Measurements from ENCODE around the gene TMC3. TPM values are rescaled to one million over a fixed set of nuclear protein-coding genes. Genes with fewer than 3 reads are reported as not detected.
A peak's percentile ranks its signal among the peaks of the same experiment; 100 is the strongest.
"Not testable (repeated sequence)": the region's sequence is repeated elsewhere in the genome, so short reads cannot be mapped to it uniquely, and the experiment has no call there.

Gene TMC3
- total RNA-seq, 2 experiments from 2014 or later, result not detected

DNA sequence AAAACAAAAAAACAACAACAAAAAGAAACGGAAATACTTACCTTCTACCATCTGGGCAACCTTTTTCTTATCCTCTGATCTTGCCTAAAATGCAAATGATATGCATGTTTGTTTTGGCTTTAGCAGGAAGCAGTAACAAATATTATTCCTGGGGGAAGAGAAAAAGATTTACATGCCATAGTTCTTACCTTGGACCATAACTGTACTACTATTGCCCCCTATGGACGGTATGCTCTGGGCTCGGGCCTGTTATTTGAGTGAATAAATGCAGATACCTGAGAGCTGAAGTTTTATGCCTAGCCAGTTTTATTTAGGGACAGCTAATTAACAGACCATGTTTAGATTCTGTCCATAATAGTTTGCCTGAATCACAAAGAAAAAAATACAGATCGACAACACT is 37.4 kb downstream of the TMC3 start:
- DNase-seq, result no peak
- Mint-ChIP-seq H3K36me3 (ENCODE audit: low read depth) (no peaks in the 10 kb centered on the region), H3K9me3 (no peaks in the 10 kb centered on the region), H3K4me1 (no peaks in the 10 kb centered on the region), H3K27ac (no peak overlapping the region), H3K4me3 (no peak overlapping the region), H3K27me3 (peaks cover 8% of the 10 kb centered on the region)
- ChIA-PET POLR2A (no interaction called here), CTCF (interaction anchor here (0.6 to 5.2 kb wide), 6 partner anchors 35 to 71 kb away, joined by 3 to 42 read pairs (median 8); no protein-coding TSS in a partner anchor)

DNA sequence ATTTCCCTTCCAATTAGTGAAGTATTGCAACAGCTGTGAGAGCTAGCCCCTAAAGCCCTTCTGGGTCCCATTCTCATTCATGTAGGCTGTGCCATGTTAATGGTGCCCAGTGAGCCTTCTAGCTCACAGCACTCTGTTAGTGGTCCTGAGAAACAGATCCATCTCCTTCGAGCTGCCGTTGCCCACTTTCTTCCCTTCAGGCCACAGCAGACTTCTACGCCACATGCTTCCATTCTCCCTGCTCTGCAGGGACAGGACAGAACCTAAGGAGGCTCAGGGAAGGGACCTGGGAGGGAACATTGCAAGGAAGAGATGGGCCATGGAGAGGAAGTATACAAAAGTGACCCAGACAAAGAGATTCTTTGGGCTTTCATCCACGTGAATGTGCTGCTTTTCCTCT is 38.4 kb downstream of the TMC3 start:
- no peaks in the 10 kb centered on the region for H3K36me3 Mint-ChIP-seq (ENCODE audit: low read depth)
- H3K27me3 Mint-ChIP-seq, result peaks cover 8% of the 10 kb centered on the region
- no peak for DNase-seq
- CTCF ChIA-PET, result interaction anchor here (1.1 to 5.2 kb wide), 7 partner anchors 8 to 180 kb away, joined by 3 to 42 read pairs (median 3); no protein-coding TSS in a partner anchor
- H3K27ac Mint-ChIP-seq, result no peak overlapping the region
- POLR2A ChIA-PET, result interaction anchor here (1.6 kb wide), 1 partner anchor 60 kb away, joined by 4 read pairs; no protein-coding TSS in a partner anchor
- no peaks in the 10 kb centered on the region for H3K4me1 Mint-ChIP-seq
- H3K4me3 Mint-ChIP-seq, result no peak overlapping the region
- H3K9me3 Mint-ChIP-seq, result no peaks in the 10 kb centered on the region

DNA sequence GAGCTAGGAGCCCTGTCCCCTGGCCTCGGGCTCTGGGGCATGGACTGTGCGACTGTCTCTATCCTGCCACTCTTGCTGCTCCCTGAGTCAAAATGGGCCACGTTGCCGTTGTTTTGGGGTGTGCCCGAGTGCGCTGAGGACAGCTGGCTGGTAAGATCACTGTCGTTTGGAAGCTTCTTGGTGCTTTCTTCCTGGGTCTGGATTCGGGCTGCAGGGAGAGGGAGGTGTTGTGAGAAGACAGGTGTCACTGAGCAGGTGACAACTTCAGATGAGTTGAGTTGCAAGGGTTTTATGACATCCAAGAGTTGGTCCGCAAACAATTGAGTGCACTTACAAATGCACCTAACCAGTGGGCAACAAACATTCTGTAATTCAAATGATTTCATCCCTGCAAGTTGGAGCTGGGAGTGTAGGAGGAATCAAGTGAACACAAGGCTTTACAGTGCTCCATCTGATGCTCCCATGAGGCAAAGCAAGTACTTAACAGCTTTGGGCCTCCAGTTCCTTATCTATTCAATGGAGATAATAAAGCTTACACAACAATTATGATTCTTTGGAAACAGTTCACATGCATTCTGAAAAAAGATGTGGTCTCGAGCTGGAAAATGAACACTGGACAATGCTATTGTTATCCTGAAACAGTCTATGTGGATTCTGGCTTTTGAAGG is 39.1 kb downstream of the TMC3 start:
- POLR2A ChIA-PET, result interaction anchor here (1.6 kb wide), 1 partner anchor 59 kb away, joined by 4 read pairs; no protein-coding TSS in a partner anchor
- H3K9me3 Mint-ChIP-seq, result no peaks in the 10 kb centered on the region
- CTCF ChIA-PET, result interaction anchor here (0.8 to 5.2 kb wide), 8 partner anchors 7 to 773 kb away, joined by 3 to 42 read pairs (median 3); no protein-coding TSS in a partner anchor
- H3K27me3 Mint-ChIP-seq, result peaks cover 8% of the 10 kb centered on the region
- no peak for DNase-seq
- no peak overlapping the region for H3K4me3 Mint-ChIP-seq
- H3K27ac Mint-ChIP-seq, result no peak overlapping the region
- no peaks in the 10 kb centered on the region for H3K36me3 Mint-ChIP-seq (ENCODE audit: low read depth)
- H3K4me1 Mint-ChIP-seq, result no peaks in the 10 kb centered on the region

DNA sequence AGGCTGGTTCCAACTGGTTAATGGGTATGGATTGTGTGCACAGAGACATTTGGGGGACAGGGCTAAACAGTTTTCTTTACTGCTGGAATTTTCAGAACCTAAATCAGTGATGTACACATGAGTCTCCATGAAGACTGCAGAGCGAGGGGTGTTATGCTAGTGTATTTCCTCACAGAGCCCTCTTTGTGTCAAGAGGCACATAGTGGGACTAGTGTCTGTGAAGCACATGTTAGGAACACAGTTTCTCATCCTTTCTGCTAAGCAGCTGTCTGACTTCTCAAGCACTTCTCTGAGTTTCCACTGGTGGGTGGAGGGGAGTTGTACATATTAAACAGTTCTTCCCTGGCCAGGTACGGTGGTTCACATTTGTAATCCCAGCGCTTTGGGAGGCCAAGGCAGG is 40.6 kb downstream of the TMC3 start:
- POLR2A ChIA-PET, result no interaction called here
- no peaks in the 10 kb centered on the region for H3K4me1 Mint-ChIP-seq

DNA sequence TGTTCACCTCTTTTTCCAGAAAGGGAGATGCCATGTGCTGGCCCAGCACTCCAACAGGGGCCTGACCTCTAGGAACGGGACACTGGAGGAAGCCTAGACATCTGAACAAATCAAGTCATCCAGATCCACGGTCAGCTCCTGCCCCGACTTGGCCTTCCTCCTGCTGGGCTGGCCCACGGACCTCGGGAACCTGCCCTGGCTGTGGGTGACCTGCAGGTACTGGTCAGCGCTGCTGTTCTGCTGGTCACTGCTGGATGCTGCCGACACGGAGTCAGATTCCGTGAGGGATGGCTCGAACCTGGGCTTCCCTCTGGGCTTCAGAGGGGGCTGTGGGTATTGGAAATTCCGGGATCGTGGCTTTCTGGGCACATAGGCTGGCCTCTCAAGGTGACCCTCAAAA is 41.7 kb downstream of the TMC3 start:
- no peaks in the 10 kb centered on the region for H3K9me3 Mint-ChIP-seq
- ChIA-PET CTCF (interaction anchor here (0.6 to 1.0 kb wide), 2 partner anchors 57 to 349 kb away, joined by 4 to 6 read pairs; no protein-coding TSS in a partner anchor), POLR2A (interaction anchor here (1.0 kb wide), 1 partner anchor 57 kb away, joined by 3 read pairs; no protein-coding TSS in a partner anchor)
- DNase-seq, result no peak
- H3K36me3 Mint-ChIP-seq (ENCODE audit: low read depth), result no peaks in the 10 kb centered on the region
- no peaks in the 10 kb centered on the region for H3K4me1 Mint-ChIP-seq
- no peak overlapping the region for H3K4me3 Mint-ChIP-seq
- peaks cover 1% of the 10 kb centered on the region for H3K27me3 Mint-ChIP-seq
- H3K27ac Mint-ChIP-seq, result no peak overlapping the region

More for the DNA sequence above, 40.6 kb downstream of the TMC3 start:
- H3K4me3 Mint-ChIP-seq, result no peak overlapping the region
- H3K9me3 Mint-ChIP-seq, result no peaks in the 10 kb centered on the region
- H3K27me3 Mint-ChIP-seq, result peaks cover 1% of the 10 kb centered on the region
- CTCF ChIA-PET, result interaction anchor here (0.7 to 5.2 kb wide), 4 partner anchors 22 to 67 kb away, joined by 3 to 26 read pairs (median 4); no protein-coding TSS in a partner anchor
- DNase-seq, result no peak
- no peak overlapping the region for H3K27ac Mint-ChIP-seq
- H3K36me3 Mint-ChIP-seq (ENCODE audit: low read depth), result no peaks in the 10 kb centered on the region

DNA sequence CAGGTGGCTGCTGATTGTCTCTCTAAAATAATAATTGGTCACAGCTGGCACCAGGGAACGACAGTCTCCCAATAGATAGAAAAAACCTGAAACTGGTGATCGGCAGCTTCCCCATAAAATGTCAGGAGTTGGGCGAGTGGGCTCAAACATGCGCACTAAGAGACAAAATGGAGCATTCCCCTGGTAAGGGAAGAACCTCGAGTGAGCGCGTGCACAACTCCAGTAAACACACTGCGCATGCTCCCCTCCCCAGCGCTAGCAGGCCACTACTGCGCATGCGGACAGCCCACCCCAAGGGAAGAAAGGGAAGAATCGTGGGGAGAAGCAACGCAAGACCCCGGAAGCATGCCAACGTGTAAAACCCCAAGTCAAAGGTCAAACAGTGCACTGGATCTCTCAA is 42.4 kb downstream of the TMC3 start:
- Mint-ChIP-seq H3K27ac (no peak overlapping the region), H3K36me3 (ENCODE audit: low read depth) (no peaks in the 10 kb centered on the region)

DNA sequence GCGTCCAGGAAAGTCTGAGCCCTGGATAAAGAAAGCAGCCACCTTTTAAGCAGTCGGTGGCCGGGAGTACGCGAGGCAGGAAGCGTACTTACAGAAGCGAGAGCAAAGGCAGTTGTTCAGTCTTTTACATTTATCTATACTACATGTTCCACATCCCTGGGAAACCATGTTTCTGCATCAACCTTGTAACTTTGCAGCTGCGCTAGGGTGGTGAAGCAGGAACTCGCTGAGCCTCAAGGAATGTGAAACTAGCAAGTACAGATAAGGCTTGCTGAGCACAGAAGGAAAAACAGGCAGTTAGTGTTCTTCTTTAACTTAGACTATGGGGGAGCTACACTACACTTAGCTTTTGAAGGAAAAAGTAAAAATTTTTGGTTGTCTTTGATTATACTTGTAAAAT is 42.9 kb downstream of the TMC3 start:
- H3K27ac Mint-ChIP-seq; H3K9me3 Mint-ChIP-seq; DNase-seq; H3K4me1 Mint-ChIP-seq; H3K36me3 Mint-ChIP-seq (ENCODE audit: low read depth); POLR2A ChIA-PET; H3K27me3 Mint-ChIP-seq; H3K4me3 Mint-ChIP-seq; CTCF ChIA-PET: not testable (repeated sequence)

More for the DNA sequence above, 42.4 kb downstream of the TMC3 start:
- H3K4me3 Mint-ChIP-seq, result no peak overlapping the region
- no peaks in the 10 kb centered on the region for H3K27me3 Mint-ChIP-seq
- CTCF ChIA-PET, result interaction anchor here (1.0 kb wide), 1 partner anchor 56 kb away, joined by 6 read pairs; no protein-coding TSS in a partner anchor
- POLR2A ChIA-PET, result interaction anchor here (1.0 kb wide), 1 partner anchor 56 kb away, joined by 3 read pairs; no protein-coding TSS in a partner anchor
- DNase-seq, result no peak
- H3K9me3 Mint-ChIP-seq, result no peaks in the 10 kb centered on the region
- H3K4me1 Mint-ChIP-seq, result no peaks in the 10 kb centered on the region

DNA sequence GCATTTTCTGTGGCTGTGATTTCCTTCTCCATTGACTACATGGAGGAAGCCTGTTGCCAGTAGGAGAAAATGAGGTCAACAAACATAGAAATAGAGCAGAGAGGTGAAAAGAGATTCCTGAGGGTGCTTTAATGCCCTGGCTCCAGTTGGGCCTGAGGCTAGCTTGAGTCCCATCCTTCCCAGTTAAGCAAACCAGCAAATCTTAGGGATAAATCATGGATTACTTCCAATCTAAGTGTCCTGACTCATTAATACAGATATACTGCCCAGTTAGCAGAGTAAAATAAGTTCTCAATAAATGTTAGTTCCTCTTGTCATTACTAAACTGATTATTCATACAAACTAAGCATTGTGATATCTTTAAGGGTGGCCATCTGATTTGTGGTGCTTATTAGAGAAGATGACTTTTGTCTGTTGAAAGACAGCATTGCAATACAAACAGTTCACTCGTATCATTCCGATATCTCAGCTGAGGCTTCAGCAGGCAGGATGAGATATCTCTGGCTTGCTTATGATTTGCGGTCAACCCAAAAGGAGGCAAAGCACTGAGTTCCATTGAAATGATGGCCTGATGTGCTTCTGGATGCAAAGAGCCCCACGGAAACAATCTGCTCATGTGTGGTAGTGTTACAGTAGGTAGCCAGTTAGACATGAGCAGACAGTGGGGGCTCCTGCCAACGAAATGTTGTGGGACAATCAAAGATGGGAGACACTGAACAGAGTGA is 43.5 kb downstream of the TMC3 start:
- ChIA-PET POLR2A (no interaction called here), CTCF (no interaction called here)
- Mint-ChIP-seq H3K36me3 (ENCODE audit: low read depth) (no peaks in the 10 kb centered on the region), H3K27me3 (no peaks in the 10 kb centered on the region), H3K9me3 (no peaks in the 10 kb centered on the region), H3K4me1 (no peaks in the 10 kb centered on the region), H3K4me3 (no peak overlapping the region), H3K27ac (no peak overlapping the region)
- no peak for DNase-seq

DNA sequence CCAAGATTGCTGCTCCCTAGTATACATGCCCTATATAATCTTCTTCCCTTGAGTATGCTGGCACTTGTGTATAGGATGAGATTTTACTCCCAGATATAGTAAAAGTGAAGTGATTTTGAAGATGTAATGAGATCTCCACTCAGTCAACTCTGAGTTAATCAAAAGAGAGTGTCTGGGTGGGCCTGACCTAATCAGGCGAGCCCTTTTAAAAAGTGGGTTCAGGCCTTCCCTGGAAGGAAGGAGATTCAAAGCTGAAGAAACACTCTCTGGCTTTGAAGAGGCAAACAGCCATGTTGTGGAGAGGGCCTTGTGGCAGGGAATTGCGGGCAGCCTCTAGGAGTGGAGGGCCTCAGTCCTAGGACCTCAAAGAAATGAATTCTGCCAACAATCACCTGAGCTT is 44.6 kb downstream of the TMC3 start:
- H3K4me1 Mint-ChIP-seq, result peaks cover 6% of the 10 kb centered on the region
- H3K36me3 Mint-ChIP-seq (ENCODE audit: low read depth), result no peaks in the 10 kb centered on the region
- ChIA-PET CTCF (no interaction called here), POLR2A (no interaction called here)
- no peak overlapping the region for H3K4me3 Mint-ChIP-seq
- no peak overlapping the region for H3K27ac Mint-ChIP-seq
- H3K27me3 Mint-ChIP-seq, result no peaks in the 10 kb centered on the region
- no peak for DNase-seq
- H3K9me3 Mint-ChIP-seq, result no peaks in the 10 kb centered on the region

DNA sequence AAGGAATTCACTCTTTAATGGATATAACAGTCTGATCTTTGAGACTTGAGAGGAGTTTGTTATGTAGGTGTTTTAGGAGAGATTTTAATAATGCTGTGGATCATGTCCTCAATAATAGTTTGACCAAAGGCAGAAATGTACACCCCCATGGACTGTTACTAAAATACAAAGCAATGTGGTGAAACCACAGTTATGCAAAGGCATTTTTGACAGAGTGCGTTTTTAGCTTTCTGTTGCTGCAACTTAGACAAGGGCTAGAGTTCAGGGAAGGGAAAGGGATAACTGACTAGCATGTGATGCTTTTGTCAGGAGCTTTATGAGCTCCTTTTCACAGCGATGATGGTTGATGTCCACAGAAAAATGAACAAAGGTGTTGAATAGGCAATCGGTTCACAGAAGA is 46.5 kb downstream of the TMC3 start:
- H3K27ac Mint-ChIP-seq, result no peak overlapping the region
- CTCF ChIA-PET, result interaction anchor here (0.9 to 1.7 kb wide), 4 partner anchors 8 to 61 kb away, joined by 3 to 8 read pairs (median 4); no protein-coding TSS in a partner anchor
- no peaks in the 10 kb centered on the region for H3K9me3 Mint-ChIP-seq
- DNase-seq, result no peak
- H3K4me1 Mint-ChIP-seq, result peaks cover 19% of the 10 kb centered on the region
- H3K27me3 Mint-ChIP-seq, result no peaks in the 10 kb centered on the region
- no peak overlapping the region for H3K4me3 Mint-ChIP-seq
- no peaks in the 10 kb centered on the region for H3K36me3 Mint-ChIP-seq (ENCODE audit: low read depth)
- POLR2A ChIA-PET, result interaction anchor here (0.9 kb wide), 1 partner anchor 11 kb away, joined by 3 read pairs; no protein-coding TSS in a partner anchor

DNA sequence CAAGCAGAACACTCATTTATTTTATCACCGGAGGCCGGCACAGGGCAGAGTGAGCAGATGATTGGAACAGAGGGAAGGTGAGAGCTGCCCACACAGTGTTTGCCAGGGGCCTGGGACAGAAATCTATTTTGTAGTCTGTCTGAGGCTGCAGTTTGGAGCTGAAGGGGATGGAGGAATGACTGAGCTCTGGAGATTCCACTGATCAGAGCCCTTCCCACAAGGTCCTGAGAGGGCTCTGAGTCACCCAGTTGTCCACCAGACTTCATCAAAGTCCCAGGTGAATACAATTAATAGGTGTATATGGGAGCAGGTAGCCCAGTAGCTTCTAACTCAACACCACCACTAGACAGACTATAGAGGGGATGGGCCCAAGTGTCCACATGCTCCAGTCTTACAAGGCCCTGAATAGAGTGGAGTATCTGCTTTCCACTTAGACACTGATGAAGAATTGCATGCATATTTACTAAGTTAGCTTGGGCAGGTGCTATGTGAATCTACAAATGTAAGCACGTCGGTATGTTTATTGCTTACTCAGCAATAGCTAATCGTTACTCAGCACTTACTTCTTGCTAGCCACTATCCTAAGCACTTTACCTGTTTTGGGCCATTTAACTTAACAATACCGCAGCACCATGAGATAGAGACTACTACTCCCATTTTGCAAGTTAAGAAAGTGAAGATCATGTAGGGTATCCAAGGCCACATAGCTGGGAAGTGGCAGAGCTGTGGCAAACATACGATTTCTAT is 47.4 kb downstream of the TMC3 start:
- H3K9me3 Mint-ChIP-seq, result no peaks in the 10 kb centered on the region
- H3K36me3 Mint-ChIP-seq (ENCODE audit: low read depth), result no peaks in the 10 kb centered on the region
- no peak overlapping the region for H3K4me3 Mint-ChIP-seq
- peaks cover 26% of the 10 kb centered on the region for H3K4me1 Mint-ChIP-seq
- CTCF ChIA-PET, result interaction anchor here (0.9 to 2.0 kb wide), 5 partner anchors 9 to 61 kb away, joined by 3 to 8 read pairs (median 4); no protein-coding TSS in a partner anchor
- no peak overlapping the region for H3K27ac Mint-ChIP-seq
- H3K27me3 Mint-ChIP-seq, result no peaks in the 10 kb centered on the region
- no peak for DNase-seq
- POLR2A ChIA-PET, result interaction anchor here (0.9 kb wide), 1 partner anchor 12 kb away, joined by 3 read pairs; no protein-coding TSS in a partner anchor

DNA sequence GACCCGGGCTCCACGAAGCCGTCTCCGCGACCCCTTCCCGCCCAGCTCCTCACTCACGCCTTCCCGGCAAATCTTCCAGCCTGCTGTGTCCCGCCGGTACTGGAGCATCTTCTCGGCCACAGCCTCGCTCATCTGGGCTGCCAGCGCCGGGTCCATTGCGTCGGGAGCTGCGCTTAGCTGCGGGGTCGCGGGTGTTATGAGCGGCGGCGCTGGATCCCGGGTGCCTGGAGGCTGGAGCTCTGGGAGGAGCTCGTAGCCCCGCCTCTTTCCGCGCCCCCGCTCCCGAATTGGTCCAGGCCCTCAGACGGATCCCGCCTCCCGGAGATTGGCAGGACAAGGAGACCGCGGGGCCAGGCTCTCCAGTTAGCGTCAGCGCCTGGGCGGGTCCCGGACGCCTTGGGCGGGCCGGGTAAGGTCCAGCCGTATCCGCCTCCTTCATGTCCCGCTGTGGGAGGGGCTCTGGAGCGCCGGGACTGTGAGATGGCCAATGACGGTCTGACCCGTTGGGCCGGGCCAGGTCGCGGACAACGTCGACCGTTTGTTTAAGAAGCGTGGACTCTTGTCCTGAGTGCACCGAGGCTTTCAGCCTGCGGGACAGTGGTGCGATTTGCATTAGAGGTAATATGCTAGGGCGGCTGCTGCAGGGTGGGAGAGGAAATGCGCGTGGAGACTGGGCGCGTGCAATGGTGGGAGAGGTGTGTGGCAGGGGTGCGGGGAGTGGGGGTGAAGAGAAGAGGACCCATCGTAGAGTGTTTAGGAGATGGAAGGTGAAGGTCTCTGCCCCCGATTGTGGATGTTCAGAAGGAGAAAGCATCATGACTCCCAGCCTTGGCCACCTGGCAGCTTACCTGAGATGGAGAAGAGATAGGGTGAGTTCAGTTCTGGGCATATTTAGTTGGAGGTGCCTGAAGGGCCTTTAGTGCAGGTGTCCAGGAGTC is 49.8 kb downstream of the TMC3 start, which contains the start of gene STARD5:
Gene STARD5, minus strand, starts transcription at position 198 of the 938 bp plus-strand sequence. Its CDS starts 42 bp downstream, at position 156.
- H3K4me1 Mint-ChIP-seq, result peaks cover 26% of the 10 kb centered on the region
- peak within 1 kb of the TSS; percentile 85 for H3K4me3 Mint-ChIP-seq
- DNase-seq, result peak; percentile 97
- ChIA-PET CTCF (interaction anchor here (0.8 to 2.1 kb wide), 9 partner anchors 16 to 58 kb away, joined by 3 to 14 read pairs (median 6); no protein-coding TSS in a partner anchor), POLR2A (interaction anchor here (0.9 to 2.9 kb wide), 9 partner anchors 15 to 336 kb away, joined by 3 to 10 read pairs (median 4); no protein-coding TSS in a partner anchor)
- H3K9me3 Mint-ChIP-seq, result no peaks in the 10 kb centered on the region
- H3K27me3 Mint-ChIP-seq, result no peaks in the 10 kb centered on the region
- peak within 1 kb of the TSS; percentile 72 for H3K27ac Mint-ChIP-seq
- peaks cover 8% of the 10 kb centered on the region for H3K36me3 Mint-ChIP-seq (ENCODE audit: low read depth)
